ENCODE measurements around the gene TTN. TPM values are rescaled to one million over a fixed set of nuclear protein-coding genes. Genes with fewer than 3 reads are reported as not detected.
"Not testable (repeated sequence)": the region's sequence is repeated elsewhere in the genome, so short reads cannot be mapped to it uniquely, and the experiment has no call there.

The TTN gene
- total and polyA plus RNA-seq, 2 of the 8 experiments (the other 6 are each of a cell fraction or from before 2014, with no cell fraction given), result 0.30 to 9.7 TPM

DNA sequence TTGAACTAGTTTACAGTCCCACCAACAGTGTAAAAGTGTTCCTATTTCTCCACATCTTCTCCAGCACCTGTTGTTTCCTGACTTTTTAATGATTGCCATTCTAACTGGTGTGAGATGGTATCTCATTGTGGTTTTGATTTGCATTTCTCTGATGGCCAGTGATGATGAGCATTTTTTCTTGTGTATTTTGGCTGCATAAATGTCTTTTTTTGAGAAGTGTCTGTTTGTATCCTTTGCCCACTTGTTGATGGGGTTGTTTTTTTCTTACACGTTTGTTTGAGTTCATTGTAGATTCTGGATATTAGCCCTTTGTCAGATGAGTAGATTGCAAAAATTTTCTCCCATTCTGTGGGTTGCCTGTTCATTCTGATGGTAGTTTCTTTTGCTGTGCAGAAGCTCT lies 281.8 kb downstream of the TTN start:
- DNase-seq (ENCODE audit: low read depth in 1 of 2, low spot score in 2 of 2); H4K5ac ChIP-seq (ENCODE audit: insufficient read length, low read depth, low read length); H4K91ac ChIP-seq (replicated peaks; ENCODE audit: insufficient read length, low read length); H2BK15ac ChIP-seq (ENCODE audit: low read length); H4K20me1 ChIP-seq (replicated peaks in 1 of 2; ENCODE audit: control insufficient read depth in 1 of 2, insufficient read depth in 2 of 2, low read length in 2 of 2); H3K4me1 ChIP-seq (replicated peaks in 1 of 4; ENCODE audit: control insufficient read depth in 3 of 4, insufficient read depth in 4 of 4, low read length in 3 of 4); H2BK120ac ChIP-seq (replicated peaks; ENCODE audit: low read depth, low read length); H3K27me3 ChIP-seq (replicated peaks in 1 of 4; ENCODE audit: control insufficient read depth in 3 of 4, extremely low read depth in 1 of 4, insufficient read depth in 3 of 4, low read length in 3 of 4); H3K23ac ChIP-seq (ENCODE audit: insufficient read length); POLR2A ChIA-PET (ENCODE audit: partially characterized antibody); H3K27ac ChIP-seq (ENCODE audit: low read depth, low read length); H2BK5ac ChIP-seq (ENCODE audit: low read depth, low read length); H3K9ac ChIP-seq (replicated peaks in 1 of 4; ENCODE audit: extremely low read depth in 1 of 4, low read depth in 3 of 4, low read length in 3 of 4); H3K79me1 ChIP-seq (ENCODE audit: low read depth, low read length); H2AK5ac ChIP-seq (ENCODE audit: low read depth, low read length); FAIRE-seq; H3K4me3 ChIP-seq (ENCODE audit: extremely low read depth in 1 of 4, insufficient read depth in 2 of 4, low read depth in 3 of 4, low read length in 4 of 4); H2AFZ ChIP-seq (ENCODE audit: low read length); H3K14ac ChIP-seq (ENCODE audit: insufficient read length); H3K56ac ChIP-seq (replicated peaks; ENCODE audit: insufficient read length, low read depth, low read length); H3K23me2 ChIP-seq (ENCODE audit: low read depth, low read length); H2BK20ac ChIP-seq (ENCODE audit: low read length); H3K4me2 ChIP-seq (ENCODE audit: insufficient read depth in 1 of 2, low read depth in 2 of 2, low read length in 2 of 2); H3K4ac ChIP-seq (replicated peaks; ENCODE audit: insufficient read length, low read depth, low read length); H3K36me3 ChIP-seq (ENCODE audit: control insufficient read depth in 2 of 4, insufficient read depth in 4 of 4, low read length in 3 of 4); H3K9me3 ChIP-seq (ENCODE audit: insufficient read depth in 2 of 2, low read depth in 1 of 2, low read length in 1 of 2); H3K18ac ChIP-seq (ENCODE audit: extremely low read depth, low read length); H4K8ac ChIP-seq (ENCODE audit: extremely low read depth, insufficient read depth, low read length); H2BK12ac ChIP-seq (ENCODE audit: low read depth, low read length): not testable (repeated sequence)
- WGBS, 2 experiments (ENCODE audit: extremely low coverage in 1 of 2, insufficient coverage in 1 of 2, insufficient read length in 1 of 2, insufficient replicate concordance in 2 of 2, low coverage in 1 of 2, low lambda C conversion rate in 2 of 2, missing lambda C conversion rate in 1 of 2), result 63% methylated on average over 1 of the region's 1 CpG; no CpG with 5 or more reads in 1 of the 2 experiments
- H3K79me2 ChIP-seq (ENCODE audit: control insufficient read depth in 1 of 2, insufficient read depth in 2 of 2, low read length in 2 of 2), result peaks cover 5 to 63% of the 10 kb centered on the region in 2 experiments; a peak in 3 of 4 replicates
- CTCF ChIA-PET (ENCODE audit: partially characterized antibody), result interaction anchor here (0.8 to 1.0 kb wide), 3 partner anchors 9 to 43 kb away, joined by 3 to 4 read pairs (median 3); no protein-coding TSS in a partner anchor

- H2BK12ac ChIP-seq (ENCODE audit: low read depth, low read length); H2BK5ac ChIP-seq (ENCODE audit: low read depth, low read length); H4K20me1 ChIP-seq (replicated peaks in 1 of 2; ENCODE audit: control insufficient read depth in 1 of 2, insufficient read depth in 2 of 2, low read length in 2 of 2); H3K23ac ChIP-seq (ENCODE audit: insufficient read length); H3K18ac ChIP-seq (ENCODE audit: extremely low read depth, low read length); H2AFZ ChIP-seq (ENCODE audit: low read length); H3K27ac ChIP-seq (ENCODE audit: low read depth, low read length); H3K4ac ChIP-seq (replicated peaks; ENCODE audit: insufficient read length, low read depth, low read length); DNase-seq (ENCODE audit: low read depth in 1 of 2, low spot score in 2 of 2); H3K4me1 ChIP-seq (replicated peaks in 1 of 4; ENCODE audit: control insufficient read depth in 3 of 4, insufficient read depth in 4 of 4, low read length in 3 of 4); H3K79me1 ChIP-seq (ENCODE audit: low read depth, low read length); H3K23me2 ChIP-seq (ENCODE audit: low read depth, low read length); H3K4me2 ChIP-seq (ENCODE audit: insufficient read depth in 1 of 2, low read depth in 2 of 2, low read length in 2 of 2); H4K5ac ChIP-seq (ENCODE audit: insufficient read length, low read depth, low read length); H3K14ac ChIP-seq (ENCODE audit: insufficient read length); FAIRE-seq; H3K27me3 ChIP-seq (replicated peaks in 1 of 4; ENCODE audit: control insufficient read depth in 3 of 4, extremely low read depth in 1 of 4, insufficient read depth in 3 of 4, low read length in 3 of 4); H3K9ac ChIP-seq (replicated peaks in 1 of 4; ENCODE audit: extremely low read depth in 1 of 4, low read depth in 3 of 4, low read length in 3 of 4); H3K9me3 ChIP-seq (ENCODE audit: insufficient read depth in 2 of 2, low read depth in 1 of 2, low read length in 1 of 2); H2BK15ac ChIP-seq (ENCODE audit: low read length); H2BK120ac ChIP-seq (replicated peaks; ENCODE audit: low read depth, low read length); H2BK20ac ChIP-seq (ENCODE audit: low read length); H4K8ac ChIP-seq (ENCODE audit: extremely low read depth, insufficient read depth, low read length); H4K91ac ChIP-seq (replicated peaks; ENCODE audit: insufficient read length, low read length); CTCF ChIA-PET (ENCODE audit: partially characterized antibody); H3K4me3 ChIP-seq (ENCODE audit: extremely low read depth in 1 of 4, insufficient read depth in 2 of 4, low read depth in 3 of 4, low read length in 4 of 4); POLR2A ChIA-PET (ENCODE audit: partially characterized antibody); H3K56ac ChIP-seq (replicated peaks; ENCODE audit: insufficient read length, low read depth, low read length); H2AK5ac ChIP-seq (ENCODE audit: low read depth, low read length); H3K36me3 ChIP-seq (ENCODE audit: control insufficient read depth in 2 of 4, insufficient read depth in 4 of 4, low read length in 3 of 4): not testable (repeated sequence)
- WGBS, 2 experiments (ENCODE audit: extremely low coverage in 1 of 2, insufficient coverage in 1 of 2, insufficient read length in 1 of 2, insufficient replicate concordance in 2 of 2, low coverage in 1 of 2, low lambda C conversion rate in 2 of 2, missing lambda C conversion rate in 1 of 2), result 79% methylated on average over 4 of the region's 5 CpGs; no CpG with 5 or more reads in 1 of the 2 experiments
- peaks cover 5 to 58% of the 10 kb centered on the region in 2 experiments; a peak in 3 of 4 replicates for H3K79me2 ChIP-seq (ENCODE audit: control insufficient read depth in 1 of 2, insufficient read depth in 2 of 2, low read length in 2 of 2)
Observed at GRCh38 chr2:178525010-178525409, 282.2 kb downstream of the TTN start.

All from H1 (cell line).